HepG2 (cell line): ENCODE measurements around the gene MLC1. TPM values are rescaled to one million over a fixed set of nuclear protein-coding genes. Genes with fewer than 3 reads are reported as not detected.

Source experiments
- BRF2 ChIP-seq: sonication (generic); formaldehyde crosslinking; IDR thresholded peaks from 2 replicates; pipeline ENCODE4 v1.8.1; 2022; ENCODE audit warnings: mild to moderate bottlenecking, missing genetic modification reagents
- DPF2 ChIP-seq: sonication (generic); formaldehyde crosslinking; IDR thresholded peaks from 2 replicates; pipeline ENCODE4 v1.4.0; 2020; ENCODE audit warnings: mild to moderate bottlenecking, low read depth, missing genetic modification reagents, borderline replicate concordance
- JDP2 ChIP-seq: sonication (generic); formaldehyde crosslinking; IDR thresholded peaks from 2 replicates; pipeline ENCODE4 v1.8.1; 2022; ENCODE audit warnings: missing genetic modification reagents, borderline replicate concordance
- MAFG ChIP-seq: sonication (generic); formaldehyde crosslinking; IDR thresholded peaks from 2 replicates; pipeline ENCODE4 v1.5.1; 2020; ENCODE audit warnings: mild to moderate bottlenecking, missing genetic modification reagents
- PHF8 ChIP-seq: sonication (generic); formaldehyde crosslinking; IDR thresholded peaks from 2 replicates; pipeline ENCODE4 v1.5.0; 2020; ENCODE audit warnings: missing genetic modification reagents
- RBAK ChIP-seq: sonication (generic); formaldehyde crosslinking; IDR thresholded peaks from 2 replicates; pipeline ENCODE4 v1.5.1; 2020; ENCODE audit warnings: mild to moderate bottlenecking, missing genetic modification reagents
- RNF2 ChIP-seq: fragments of 450-650 bp; conservative IDR thresholded peaks from 2 replicates; pipeline ENCODE4 v1.6.1; 2016; ENCODE audit warnings: low read depth
- SP140L ChIP-seq: sonication (generic); formaldehyde crosslinking; IDR thresholded peaks from 2 replicates; pipeline ENCODE4 v1.4.0; 2020; ENCODE audit warnings: missing genetic modification reagents, borderline replicate concordance
- YY1 ChIP-seq: IDR thresholded peaks from 2 replicates; pipeline ENCODE4 v1.6.1; 2011; ENCODE audit warnings: low read length, low read depth, moderate library complexity, mild to moderate bottlenecking; ENCODE audit not compliant: insufficient read depth, insufficient replicate concordance
- ZEB1 ChIP-seq: IDR thresholded peaks from 2 replicates; pipeline ENCODE4 v1.6.1; 2012; ENCODE audit warnings: mild to moderate bottlenecking, low read depth, inconsistent platforms; ENCODE audit not compliant: insufficient replicate concordance
- ZNF225 ChIP-seq: sonication (generic); formaldehyde crosslinking; IDR thresholded peaks from 2 replicates; pipeline ENCODE4 v1.4.0; 2020; ENCODE audit warnings: mild to moderate bottlenecking, missing genetic modification reagents
- ZNF235 ChIP-seq: sonication (generic); formaldehyde crosslinking; IDR thresholded peaks from 2 replicates; pipeline ENCODE4 v1.8.1; 2023; ENCODE audit warnings: mild to moderate bottlenecking, missing genetic modification reagents, borderline replicate concordance
- ZNF260 ChIP-seq: sonication (generic); formaldehyde crosslinking; IDR thresholded peaks from 2 replicates; pipeline ENCODE4 v1.4.0; 2020; ENCODE audit warnings: missing genetic modification reagents, low read depth, mild to moderate bottlenecking, borderline replicate concordance
- ZNF329 ChIP-seq: sonication (generic); formaldehyde crosslinking; IDR thresholded peaks from 2 replicates; pipeline ENCODE4 v1.9.0; 2021; ENCODE audit warnings: low read depth, mild to moderate bottlenecking, missing genetic modification reagents
- ZNF331 ChIP-seq: sonication (generic); formaldehyde crosslinking; IDR thresholded peaks from 2 replicates; pipeline ENCODE4 v1.4.0; 2020; ENCODE audit warnings: missing genetic modification reagents
- ZNF550 ChIP-seq: sonication (generic); formaldehyde crosslinking; IDR thresholded peaks from 2 replicates; pipeline ENCODE4 v1.4.0; 2020; ENCODE audit warnings: mild to moderate bottlenecking, missing genetic modification reagents, borderline replicate concordance
- ZNF562 ChIP-seq: sonication (generic); formaldehyde crosslinking; IDR thresholded peaks from 2 replicates; pipeline ENCODE4 v1.8.0; 2022; ENCODE audit warnings: missing genetic modification reagents, borderline replicate concordance
- ZNF776 ChIP-seq: sonication (generic); formaldehyde crosslinking; IDR thresholded peaks from 2 replicates; pipeline ENCODE4 v1.4.0; 2020; ENCODE audit warnings: mild to moderate bottlenecking, missing genetic modification reagents
- ZNF780A ChIP-seq: sonication (generic); formaldehyde crosslinking; IDR thresholded peaks from 2 replicates; pipeline ENCODE4 v1.8.0; 2022; ENCODE audit warnings: mild to moderate bottlenecking, missing genetic modification reagents, moderate library complexity
- ZNF782 ChIP-seq: sonication (generic); formaldehyde crosslinking; IDR thresholded peaks from 2 replicates; pipeline ENCODE4 v1.4.0; 2020; ENCODE audit warnings: missing genetic modification reagents, mild to moderate bottlenecking, borderline replicate concordance
- ZNF790 ChIP-seq: sonication (generic); formaldehyde crosslinking; IDR thresholded peaks from 2 replicates; pipeline ENCODE4 v1.8.0; 2022; ENCODE audit warnings: missing genetic modification reagents, mild to moderate bottlenecking, borderline replicate concordance
- polyA plus RNA-seq, 8 experiments: library from polyadenylated mRNA; depleted of rRNA in 3 of 8; stranded (reverse) in 7 of 8; unstranded in 1 of 8; fragments of >200 nt; fragmentation: Illumina TruSeq in 4 of 8; extraction: Trizol in 4 of 8; gene quantifications; 2 replicates each; pipeline versions ENCODE4 v1.2.1 to v1.2.3, GENCODE V29; 2011 to 2016; ENCODE audit warnings: low read depth in 4 of 8, missing spikeins in 1 of 8, mixed read lengths in 1 of 8; ENCODE audit not compliant: insufficient read depth in 1 of 8
- total RNA-seq, 5 experiments: library from RNA; depleted of rRNA; stranded (reverse); fragments of >200 nt; fragmentation: Illumina TruSeq; extraction: Trizol; gene quantifications; 2 replicates each; pipeline ENCODE4 v1.2.3, GENCODE V29; 2016; ENCODE audit warnings: low read depth in 1 of 5
- TF ChIP-seq, protein P1 (sequence below): sonication (generic); formaldehyde crosslinking; IDR thresholded peaks from 2 replicates; pipeline ENCODE4 v1.9.0; 2021; ENCODE audit warnings: missing genetic modification reagents, borderline replicate concordance
- TF ChIP-seq, protein P2 (sequence below): sonication (generic); formaldehyde crosslinking; IDR thresholded peaks from 2 replicates; pipeline ENCODE4 v1.4.0; 2020; ENCODE audit warnings: mild to moderate bottlenecking, missing genetic modification reagents
- TF ChIP-seq, protein P3 (sequence below): fragments of 450-650 bp; IDR thresholded peaks from 2 replicates; pipeline ENCODE4 v1.6.1; 2016

Gene MLC1
- total and polyA plus RNA-seq, 2 of the 13 experiments (the other 11 are each of a cell fraction or from before 2014, with no cell fraction given) = not detected

DNA sequence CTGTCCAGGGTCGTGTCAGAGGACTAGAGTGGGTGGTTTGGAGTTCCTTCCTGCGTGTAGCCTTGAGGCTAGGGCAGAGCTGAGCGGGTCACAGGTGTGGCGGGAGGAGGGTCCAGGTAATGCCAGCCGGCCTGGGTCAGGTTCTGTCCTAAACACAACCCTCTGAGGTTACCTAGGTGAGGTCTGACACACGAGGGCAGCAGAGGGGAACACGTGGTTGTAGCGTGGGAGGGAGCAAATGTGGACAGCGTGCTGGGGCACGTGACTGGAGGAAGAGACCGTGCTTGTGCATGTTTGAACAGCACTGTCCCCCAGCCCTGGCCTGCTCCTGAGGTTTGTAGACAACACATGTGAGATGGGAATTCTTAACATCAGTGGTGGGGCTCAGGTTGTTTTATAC lies 17.7 kb upstream of the MLC1 start (continued):
- TF ChIP-seq ZNF329 (CRISPR knock-in tag) (peak; percentile 80; the same call in 1 of the 2 replicates), ZNF550 (no peak), SP140L (no peak), ZNF780A (CRISPR knock-in tag) (no peak), BRF2 (CRISPR knock-in tag) (0 out of 2 replicates have a peak, but pooled peaks have one; percentile 39), ZNF790 (peak; percentile 48; the same call in 1 of the 2 replicates), ZNF331 (CRISPR knock-in tag) (peak; percentile 60; the same call in 1 of the 2 replicates), ZNF235 (CRISPR knock-in tag) (no peak), ZEB1 (no peak), RNF2 (peak; percentile 89), PHF8 (no peak), ZNF782 (CRISPR knock-in tag) (peak; percentile 64; the same call in 1 of the 2 replicates), MAFG (CRISPR knock-in tag) (no peak), JDP2 (CRISPR knock-in tag) (no peak; the same call in 1 of the 2 replicates), ZNF260 (CRISPR knock-in tag) (no peak), YY1 (no peak), RBAK (CRISPR knock-in tag) (no peak), ZNF562 (CRISPR knock-in tag) (peak; percentile 58; the same call in 1 of the 2 replicates), ZNF776 (CRISPR knock-in tag) (no peak), ZNF225 (CRISPR knock-in tag) (peak; percentile 87; the same call in 1 of the 2 replicates), DPF2 (CRISPR knock-in tag) (no peak)
- TF ChIP-seq, protein P1, sequence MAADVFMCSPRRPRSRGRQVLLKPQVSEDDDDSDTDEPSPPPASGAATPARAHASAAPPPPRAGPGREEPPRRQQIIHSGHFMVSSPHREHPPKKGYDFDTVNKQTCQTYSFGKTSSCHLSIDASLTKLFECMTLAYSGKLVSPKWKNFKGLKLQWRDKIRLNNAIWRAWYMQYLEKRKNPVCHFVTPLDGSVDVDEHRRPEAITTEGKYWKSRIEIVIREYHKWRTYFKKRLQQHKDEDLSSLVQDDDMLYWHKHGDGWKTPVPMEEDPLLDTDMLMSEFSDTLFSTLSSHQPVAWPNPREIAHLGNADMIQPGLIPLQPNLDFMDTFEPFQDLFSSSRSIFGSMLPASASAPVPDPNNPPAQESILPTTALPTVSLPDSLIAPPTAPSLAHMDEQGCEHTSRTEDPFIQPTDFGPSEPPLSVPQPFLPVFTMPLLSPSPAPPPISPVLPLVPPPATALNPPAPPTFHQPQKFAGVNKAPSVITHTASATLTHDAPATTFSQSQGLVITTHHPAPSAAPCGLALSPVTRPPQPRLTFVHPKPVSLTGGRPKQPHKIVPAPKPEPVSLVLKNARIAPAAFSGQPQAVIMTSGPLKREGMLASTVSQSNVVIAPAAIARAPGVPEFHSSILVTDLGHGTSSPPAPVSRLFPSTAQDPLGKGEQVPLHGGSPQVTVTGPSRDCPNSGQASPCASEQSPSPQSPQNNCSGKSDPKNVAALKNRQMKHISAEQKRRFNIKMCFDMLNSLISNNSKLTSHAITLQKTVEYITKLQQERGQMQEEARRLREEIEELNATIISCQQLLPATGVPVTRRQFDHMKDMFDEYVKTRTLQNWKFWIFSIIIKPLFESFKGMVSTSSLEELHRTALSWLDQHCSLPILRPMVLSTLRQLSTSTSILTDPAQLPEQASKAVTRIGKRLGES = peak; percentile 83; the same call in 1 of the 2 replicates
- TF ChIP-seq, protein P2, sequence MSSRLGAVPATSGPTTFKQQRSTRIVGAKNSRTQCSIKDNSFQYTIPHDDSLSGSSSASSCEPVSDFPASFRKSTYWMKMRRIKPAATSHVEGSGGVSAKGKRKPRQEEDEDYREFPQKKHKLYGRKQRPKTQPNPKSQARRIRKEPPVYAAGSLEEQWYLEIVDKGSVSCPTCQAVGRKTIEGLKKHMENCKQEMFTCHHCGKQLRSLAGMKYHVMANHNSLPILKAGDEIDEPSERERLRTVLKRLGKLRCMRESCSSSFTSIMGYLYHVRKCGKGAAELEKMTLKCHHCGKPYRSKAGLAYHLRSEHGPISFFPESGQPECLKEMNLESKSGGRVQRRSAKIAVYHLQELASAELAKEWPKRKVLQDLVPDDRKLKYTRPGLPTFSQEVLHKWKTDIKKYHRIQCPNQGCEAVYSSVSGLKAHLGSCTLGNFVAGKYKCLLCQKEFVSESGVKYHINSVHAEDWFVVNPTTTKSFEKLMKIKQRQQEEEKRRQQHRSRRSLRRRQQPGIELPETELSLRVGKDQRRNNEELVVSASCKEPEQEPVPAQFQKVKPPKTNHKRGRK (CRISPR knock-in tag) = no peak
- TF ChIP-seq, protein P3, sequence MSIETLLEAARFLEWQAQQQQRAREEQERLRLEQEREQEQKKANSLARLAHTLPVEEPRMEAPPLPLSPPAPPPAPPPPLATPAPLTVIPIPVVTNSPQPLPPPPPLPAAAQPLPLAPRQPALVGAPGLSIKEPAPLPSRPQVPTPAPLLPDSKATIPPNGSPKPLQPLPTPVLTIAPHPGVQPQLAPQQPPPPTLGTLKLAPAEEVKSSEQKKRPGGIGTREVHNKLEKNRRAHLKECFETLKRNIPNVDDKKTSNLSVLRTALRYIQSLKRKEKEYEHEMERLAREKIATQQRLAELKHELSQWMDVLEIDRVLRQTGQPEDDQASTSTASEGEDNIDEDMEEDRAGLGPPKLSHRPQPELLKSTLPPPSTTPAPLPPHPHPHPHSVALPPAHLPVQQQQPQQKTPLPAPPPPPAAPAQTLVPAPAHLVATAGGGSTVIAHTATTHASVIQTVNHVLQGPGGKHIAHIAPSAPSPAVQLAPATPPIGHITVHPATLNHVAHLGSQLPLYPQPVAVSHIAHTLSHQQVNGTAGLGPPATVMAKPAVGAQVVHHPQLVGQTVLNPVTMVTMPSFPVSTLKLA = peak; percentile 99
